ENCODE data around the gene KDELR3. TPM values are rescaled to one million over a fixed set of nuclear protein-coding genes. Genes with fewer than 3 reads are reported as not detected.

The KDELR3 gene
- total RNA-seq = 27.4 and 36.0 TPM in 2 replicates

DNA sequence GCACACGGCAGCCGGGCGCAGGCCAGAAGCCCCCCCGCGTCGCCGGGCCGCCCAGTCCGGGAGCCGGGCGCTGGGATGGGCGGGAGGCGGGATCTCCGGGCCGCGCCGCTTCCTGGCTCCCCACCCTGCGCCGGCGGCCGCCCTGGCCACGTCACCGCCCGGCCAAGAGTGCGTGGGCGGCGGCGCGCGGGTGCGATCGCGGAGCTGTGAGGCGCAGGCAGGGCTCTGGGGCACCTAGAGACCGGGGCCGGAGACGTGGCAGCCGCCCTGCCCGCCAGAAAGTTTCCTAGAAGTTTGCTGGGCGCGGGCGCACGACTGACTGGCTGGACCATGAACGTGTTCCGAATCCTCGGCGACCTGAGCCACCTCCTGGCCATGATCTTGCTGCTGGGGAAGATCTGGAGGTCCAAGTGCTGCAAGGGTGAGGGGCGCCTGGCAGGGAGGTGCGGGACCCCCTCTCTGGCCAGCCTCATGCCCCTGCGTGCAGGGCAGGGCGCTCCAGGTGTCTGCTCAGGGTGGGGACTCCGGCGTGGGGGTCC lies at the start of gene KDELR3:
Gene KDELR3 (plus strand): TSS at position 193 of the 539 bp plus-strand sequence. CDS start 138 bp downstream, at position 331.

DNA sequence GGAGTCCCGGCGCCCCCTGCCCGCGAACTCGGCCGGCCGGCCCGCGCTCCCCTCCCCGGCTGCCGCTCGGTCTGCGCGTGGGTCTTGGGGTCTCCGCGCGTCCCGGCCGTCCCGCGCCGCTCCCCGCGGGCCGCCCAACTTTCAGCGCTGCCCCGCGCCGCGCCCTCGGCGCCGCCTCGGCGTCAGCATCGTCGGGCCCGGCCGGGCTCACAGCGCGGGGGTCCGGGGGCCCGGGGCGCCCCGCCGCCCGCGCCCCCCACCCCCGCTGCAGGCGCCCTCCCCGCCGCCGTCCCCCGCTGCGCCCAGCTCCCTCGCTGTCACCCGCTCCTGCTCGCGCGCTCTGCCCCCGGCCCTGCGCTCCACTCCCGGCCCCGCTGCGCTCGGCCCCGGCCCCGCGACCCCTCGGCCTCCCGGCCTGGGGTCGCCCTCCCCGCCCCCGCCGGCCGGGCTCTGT lies 12.8 kb upstream of the KDELR3 start, which contains the start of gene KCNJ4:
Gene KCNJ4 (minus strand): TSS at position 124 of the 454 bp plus-strand sequence. CDS start 27,067 bp downstream, outside the sequence.

DNA sequence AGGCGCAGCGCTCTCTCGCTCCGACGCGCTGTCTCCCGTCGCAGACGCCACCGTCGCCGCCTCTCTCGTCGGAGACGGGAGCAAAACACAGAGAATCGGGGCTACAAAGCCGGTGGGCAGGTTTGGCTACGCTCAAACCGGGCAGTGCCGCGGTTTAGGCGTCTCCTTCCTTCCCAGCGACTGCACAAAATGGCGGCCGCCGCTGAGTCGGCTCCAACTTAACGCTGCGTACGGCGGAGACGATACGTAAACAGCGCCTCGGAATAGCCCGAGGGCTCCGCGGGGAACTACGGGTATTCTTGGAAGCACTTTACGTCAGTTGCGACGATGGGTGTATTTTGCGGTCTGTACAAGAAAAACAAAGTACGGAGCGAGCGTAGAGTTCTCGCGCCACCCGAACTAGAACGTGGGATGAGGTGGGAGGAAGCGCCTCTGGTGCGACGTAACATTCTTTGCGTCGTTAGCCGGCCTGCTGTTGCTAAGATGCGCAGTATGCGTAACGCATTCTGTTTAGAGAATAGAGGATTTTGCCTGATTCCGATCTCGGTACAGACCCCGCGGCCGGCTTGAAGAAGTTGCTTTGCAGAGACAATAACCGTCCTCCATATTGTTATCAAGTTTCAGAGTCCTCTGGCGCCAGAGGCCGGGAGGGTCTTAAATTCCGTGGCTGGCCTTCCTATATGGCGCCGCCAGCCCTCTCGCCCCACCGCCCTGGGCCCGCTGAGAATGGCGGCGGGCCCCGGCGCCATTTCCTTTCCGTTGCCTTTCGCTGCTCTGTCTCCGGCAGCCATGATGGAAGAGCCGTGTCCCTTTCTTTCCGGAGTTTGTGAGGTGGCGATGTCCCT lies 38.4 kb downstream of the KDELR3 start, which contains the start of gene DDX17:
Gene DDX17 (minus strand): TSS at position 194 of the 845 bp plus-strand sequence.

Other genes with a start within 250 kb of the KDELR3 start
- 20.2 and 37.6 TPM in 2 replicates for gene TMEM184B, start 195.1 kb upstream of the KDELR3 start, total RNA-seq
- 123 and 165 TPM in 2 replicates for gene CSNK1E, start 150.7 kb upstream of the KDELR3 start, total RNA-seq
- gene KCNJ4, start 12.9 kb upstream of the KDELR3 start, total RNA-seq = not detected in 2 replicates
- gene DDX17, start 38.2 kb downstream of the KDELR3 start, total RNA-seq = 325 and 547 TPM in 2 replicates
- 0.94 and 1.6 TPM in 2 replicates for gene DMC1, start 102.1 kb downstream of the KDELR3 start, total RNA-seq
- 0.72 and 2.1 TPM in 2 replicates for gene FAM227A, start 188.3 kb downstream of the KDELR3 start, total RNA-seq
- gene CBY1, start 188.5 kb downstream of the KDELR3 start, total RNA-seq = 21.8 and 23.3 TPM in 2 replicates
- 73.9 and 100 TPM in 2 replicates for gene TOMM22, start 213.9 kb downstream of the KDELR3 start, total RNA-seq
- 56.3 and 61.4 TPM in 2 replicates for gene JOSD1, start 232.8 kb downstream of the KDELR3 start, total RNA-seq
- gene GTPBP1, start 237.8 kb downstream of the KDELR3 start, total RNA-seq = 26.9 and 39.2 TPM in 2 replicates

All from endothelial cell of coronary artery (primary cell).